Measurements from ENCODE around the gene KCNH5. TPM values are rescaled to one million over a fixed set of nuclear protein-coding genes. Genes with fewer than 3 reads are reported as not detected.
"Not testable (repeated sequence)": the region's sequence is repeated elsewhere in the genome, so short reads cannot be mapped to it uniquely, and the experiment has no call there.

The KCNH5 gene
- total and polyA plus RNA-seq, 9 of the 15 experiments (the other 6 are each of a cell fraction or from before 2014, with no cell fraction given): 1.1 to 2.4 (median 1.4) TPM

- H3K4me2 ChIP-seq (ENCODE audit: insufficient read depth, low read length): no peak overlapping the region
- H3K4me1 ChIP-seq (replicated peaks in 1 of 2; ENCODE audit: control insufficient read depth in 2 of 2, insufficient read depth in 2 of 2, low read length in 2 of 2): no peaks in the 10 kb centered on the region
- no peaks in the 10 kb centered on the region for H3K9me1 ChIP-seq (ENCODE audit: control insufficient read depth, insufficient read depth, low read length)
- ATAC-seq: no peak
- H3K9me3 ChIP-seq (replicated peaks; ENCODE audit: control insufficient read depth, insufficient read depth, low read depth, low read length): no peaks in the 10 kb centered on the region
- H4K20me1 ChIP-seq (replicated peaks; ENCODE audit: control insufficient read depth, insufficient read depth, low read length): no peaks in the 10 kb centered on the region
- H3K9ac ChIP-seq (ENCODE audit: insufficient read depth in 1 of 2, low read depth in 2 of 2, low read length in 2 of 2): no peak overlapping the region
- intact Hi-C loops (cut with micrococcal nuclease): no loop called here
- H3K27ac ChIP-seq (ENCODE audit: extremely low read depth, low read depth, low read length): no peak overlapping the region
- no peaks in the 10 kb centered on the region for H3K79me2 ChIP-seq (ENCODE audit: control insufficient read depth, insufficient read depth, low read length)
- no peak for TF ChIP-seq CEBPG (CRISPR knock-in tag; IDR thresholded peaks at IDR 0.05)
- peak in 1 of 2 experiments; percentile 66; a peak in 2 of 4 replicates for TF ChIP-seq CEBPG (tag; conservative IDR thresholded peaks at IDR 0.05 in 1 of 2, IDR thresholded peaks at IDR 0.05 in 1 of 2)
- TF ChIP-seq SMARCA5 (IDR thresholded peaks at IDR 0.05): no peak
- WGBS (ENCODE audit: insufficient coverage, low coverage, missing lambda C conversion rate): 0% methylated on average over 5 of the region's 5 CpGs
- H3K4me3 ChIP-seq: no peak overlapping the region
- in situ Hi-C loops (cut with MboI): no loop called here
- H2AFZ ChIP-seq (ENCODE audit: low read depth, low read length): no peak overlapping the region
- FAIRE-seq: no peak
- no peaks in the 10 kb centered on the region for H3K27me3 ChIP-seq (ENCODE audit: control insufficient read depth in 2 of 2, insufficient read depth in 2 of 2, low read length in 2 of 2)
- POLR2A ChIA-PET: no interaction called here
- CTCF ChIA-PET (ENCODE audit: low intra/inter-chr PET ratio): no interaction called here
- H3K36me3 ChIP-seq (ENCODE audit: control insufficient read depth, insufficient read depth, low read length): no peaks in the 10 kb centered on the region
- no peak for DNase-seq (ENCODE audit: extremely low read depth in 1 of 4, low spot score in 3 of 4)
- BruUV-seq (replicated peaks): no TSS peak
Observed at GRCh38 chr14:62792578-62792977, 252.7 kb downstream of the KCNH5 start.

GRCh38 chr14:62781328-62781727 is 263.9 kb downstream of the KCNH5 start:
- H3K4me3 ChIP-seq; ATAC-seq; H3K4me2 ChIP-seq (ENCODE audit: insufficient read depth, low read length); POLR2A ChIA-PET; H3K9ac ChIP-seq (ENCODE audit: insufficient read depth in 1 of 2, low read depth in 2 of 2, low read length in 2 of 2); H3K36me3 ChIP-seq (ENCODE audit: control insufficient read depth, insufficient read depth, low read length); H3K9me3 ChIP-seq (replicated peaks; ENCODE audit: control insufficient read depth, insufficient read depth, low read depth, low read length); H4K20me1 ChIP-seq (replicated peaks; ENCODE audit: control insufficient read depth, insufficient read depth, low read length); in situ Hi-C loops (cut with MboI); DNase-seq (ENCODE audit: extremely low read depth in 1 of 4, low spot score in 3 of 4); BruUV-seq (replicated peaks); intact Hi-C loops (cut with micrococcal nuclease); H2AFZ ChIP-seq (ENCODE audit: low read depth, low read length); CTCF ChIA-PET (ENCODE audit: low intra/inter-chr PET ratio); FAIRE-seq; H3K27ac ChIP-seq (ENCODE audit: extremely low read depth, low read depth, low read length); H3K9me1 ChIP-seq (ENCODE audit: control insufficient read depth, insufficient read depth, low read length); H3K79me2 ChIP-seq (ENCODE audit: control insufficient read depth, insufficient read depth, low read length); H3K27me3 ChIP-seq (ENCODE audit: control insufficient read depth in 2 of 2, insufficient read depth in 2 of 2, low read length in 2 of 2); H3K4me1 ChIP-seq (replicated peaks in 1 of 2; ENCODE audit: control insufficient read depth in 2 of 2, insufficient read depth in 2 of 2, low read length in 2 of 2): not testable (repeated sequence)
- WGBS (ENCODE audit: insufficient coverage, low coverage, missing lambda C conversion rate): 8% methylated on average over 11 of the region's 15 CpGs
